22Rv1 (cell line): ENCODE data around the gene WWOX.

Source experiments
- ZFX ChIP-seq: fragments of 450-650 bp; IDR thresholded peaks from 2 replicates; pipeline ENCODE4 v1.6.1; 2017; ENCODE audit warnings: antibody characterized with exemption, borderline replicate concordance
- TF ChIP-seq, protein P1 (sequence below): fragments of 450-650 bp; IDR thresholded peaks from 2 replicates; pipeline ENCODE4 v1.5.1; 2017; ENCODE audit warnings: mild to moderate bottlenecking

DNA sequence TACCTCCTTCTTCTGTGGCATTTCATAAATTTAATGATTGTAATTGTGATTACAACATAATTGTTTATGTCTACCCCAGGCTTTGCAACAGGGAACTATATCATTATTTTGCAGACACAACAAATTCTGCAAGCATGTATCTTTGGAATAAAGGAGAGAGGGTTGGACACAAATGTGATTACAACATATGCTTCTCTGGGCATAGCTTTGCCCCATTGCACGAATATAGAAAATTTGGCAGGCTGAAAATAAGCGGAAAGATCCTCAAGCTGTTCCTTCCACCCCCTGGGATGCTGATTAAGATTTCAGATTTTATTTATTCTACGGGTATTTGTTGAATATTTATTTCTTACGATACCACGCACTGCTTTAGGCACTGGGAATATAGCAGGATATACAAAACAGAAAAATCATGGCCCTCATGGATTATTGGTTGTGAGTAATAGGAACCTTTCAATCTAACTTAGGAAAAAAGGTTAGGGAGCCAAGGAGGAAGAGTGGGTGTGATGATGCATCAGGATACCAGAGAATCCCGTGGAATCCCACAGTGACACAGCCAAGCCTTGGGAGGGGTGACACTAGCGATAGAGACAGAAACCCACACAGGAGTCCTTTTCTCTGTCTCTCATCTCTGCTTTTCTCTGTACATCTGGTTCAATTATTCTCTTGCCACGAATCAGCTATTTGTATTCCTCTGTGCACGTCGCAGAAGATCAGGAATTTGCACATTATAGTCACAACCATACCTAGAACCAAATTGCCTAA lies 980.4 kb downstream of the WWOX start:
- TF ChIP-seq, protein P1, sequence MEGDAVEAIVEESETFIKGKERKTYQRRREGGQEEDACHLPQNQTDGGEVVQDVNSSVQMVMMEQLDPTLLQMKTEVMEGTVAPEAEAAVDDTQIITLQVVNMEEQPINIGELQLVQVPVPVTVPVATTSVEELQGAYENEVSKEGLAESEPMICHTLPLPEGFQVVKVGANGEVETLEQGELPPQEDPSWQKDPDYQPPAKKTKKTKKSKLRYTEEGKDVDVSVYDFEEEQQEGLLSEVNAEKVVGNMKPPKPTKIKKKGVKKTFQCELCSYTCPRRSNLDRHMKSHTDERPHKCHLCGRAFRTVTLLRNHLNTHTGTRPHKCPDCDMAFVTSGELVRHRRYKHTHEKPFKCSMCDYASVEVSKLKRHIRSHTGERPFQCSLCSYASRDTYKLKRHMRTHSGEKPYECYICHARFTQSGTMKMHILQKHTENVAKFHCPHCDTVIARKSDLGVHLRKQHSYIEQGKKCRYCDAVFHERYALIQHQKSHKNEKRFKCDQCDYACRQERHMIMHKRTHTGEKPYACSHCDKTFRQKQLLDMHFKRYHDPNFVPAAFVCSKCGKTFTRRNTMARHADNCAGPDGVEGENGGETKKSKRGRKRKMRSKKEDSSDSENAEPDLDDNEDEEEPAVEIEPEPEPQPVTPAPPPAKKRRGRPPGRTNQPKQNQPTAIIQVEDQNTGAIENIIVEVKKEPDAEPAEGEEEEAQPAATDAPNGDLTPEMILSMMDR = no peak
- TF ChIP-seq ZFX = no peak
